Breast epithelium (tissue), 3 donors: ENCODE data around the gene ATAD3A.

Experiments
- CTCF ChIP-seq, 3 donors: fragments of 450-650 bp; IDR thresholded peaks; one replicate each; pipeline ENCODE4 v1.5.1; 2016 to 2017; ENCODE audit warnings: antibody characterized with exemption in 3 of 3, mild to moderate bottlenecking in 3 of 3, moderate library complexity in 3 of 3
- POLR2A ChIP-seq: fragments of 450-650 bp; IDR thresholded peaks from one replicate; pipeline ENCODE4 v1.6.1; 2016; ENCODE audit warnings: antibody characterized with exemption, mild to moderate bottlenecking, moderate library complexity
- POLR2AphosphoS5 ChIP-seq, 3 donors: sonication (generic); formaldehyde crosslinking; IDR thresholded peaks; one replicate each; pipeline ENCODE4 v1.6.1; 2017; ENCODE audit warnings: antibody characterized with exemption in 3 of 3

- TF ChIP-seq CTCF (IDR thresholded peaks at IDR 0.05) (no peak), POLR2A (no peak), POLR2AphosphoS5 (IDR thresholded peaks at IDR 0.05) (no peak)
Observed at GRCh38 chr1:1535201-1536018, 23.4 kb downstream of the ATAD3A start.
